SK-N-SH treated with all-trans-retinoic acid at 6 μM for 48 hours (cell line): ENCODE data around the gene MARCKS.

Source experiments
- ARNTL ChIP-seq: fragments of 450-650 bp; formaldehyde crosslinking; IDR thresholded peaks from 2 replicates; pipeline ENCODE4 v1.5.0; 2020; ENCODE audit warnings: low read depth, mild to moderate bottlenecking, moderate library complexity, borderline replicate concordance
- BACH2 ChIP-seq: fragments of 250-450 bp; sonication (Bioruptor Pico); IDR thresholded peaks from 2 replicates; pipeline ENCODE4 v1.9.0; 2021; ENCODE audit warnings: mild to moderate bottlenecking, borderline replicate concordance
- ESRRG ChIP-seq: fragments of 250-450 bp; sonication (Bioruptor Pico); IDR thresholded peaks from 2 replicates; pipeline ENCODE4 v1.6.1; 2021; ENCODE audit warnings: mild to moderate bottlenecking
- GLIS3 ChIP-seq: fragments of 250-450 bp; sonication (Bioruptor Pico); IDR thresholded peaks from 2 replicates; pipeline ENCODE4 v1.5.0; 2020; ENCODE audit warnings: mild to moderate bottlenecking, moderate library complexity
- OSR1 ChIP-seq: fragments of 250-450 bp; sonication (Bioruptor Pico); IDR thresholded peaks from 2 replicates; pipeline ENCODE4 v1.8.0; 2022; ENCODE audit warnings: moderate library complexity, mild to moderate bottlenecking, inconsistent platforms
- RARB ChIP-seq: fragments of 250-450 bp; sonication (Bioruptor Pico); IDR thresholded peaks from 2 replicates; pipeline ENCODE4 v1.8.0; 2021; ENCODE audit warnings: mild to moderate bottlenecking, moderate library complexity
- TOX ChIP-seq: fragments of 250-450 bp; sonication (Bioruptor Pico); IDR thresholded peaks from 2 replicates; pipeline ENCODE4 v1.8.0; 2021; ENCODE audit warnings: mild to moderate bottlenecking, moderate library complexity, borderline replicate concordance
- TF ChIP-seq, protein P1 (sequence below): fragments of 250-450 bp; sonication (Bioruptor Pico); IDR thresholded peaks from 2 replicates; pipeline ENCODE4 v1.8.0; 2020; ENCODE audit warnings: mild to moderate bottlenecking, moderate library complexity, borderline replicate concordance
- TF ChIP-seq, protein P2 (sequence below): fragments of 250-450 bp; sonication (Bioruptor Pico); IDR thresholded peaks from 2 replicates; pipeline ENCODE4 v1.5.1; 2020; ENCODE audit warnings: low read depth, mild to moderate bottlenecking, moderate library complexity
- TF ChIP-seq, protein P3 (sequence below): fragments of 250-450 bp; sonication (Bioruptor Pico); IDR thresholded peaks from 2 replicates; pipeline ENCODE4 v1.5.1; 2021; ENCODE audit warnings: mild to moderate bottlenecking, moderate library complexity
- TF ChIP-seq, protein P4 (sequence below): fragments of 250-450 bp; sonication (Bioruptor Pico); IDR thresholded peaks from 2 replicates; pipeline ENCODE4 v1.5.0; 2020; ENCODE audit warnings: mild to moderate bottlenecking, moderate library complexity

DNA sequence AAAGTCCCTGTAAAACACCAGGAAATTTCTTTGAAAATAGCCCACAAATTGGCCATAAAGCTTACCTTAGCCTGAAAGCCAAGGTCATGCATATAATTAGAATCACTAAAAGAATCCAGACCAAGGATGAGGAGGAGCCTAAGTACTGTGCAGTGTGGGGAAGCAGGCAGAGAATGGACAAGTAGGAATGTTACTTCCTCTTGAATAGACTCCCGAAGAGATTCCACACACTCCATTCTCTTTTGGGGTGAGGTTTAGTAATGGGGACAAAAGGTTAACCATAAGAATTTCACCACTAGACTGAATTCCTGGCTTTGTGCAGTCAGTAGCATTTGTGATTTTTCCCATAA lies 27.5 kb upstream of the MARCKS start:
- TF ChIP-seq ESRRG (CRISPR knock-in tag), result no peak
- TF ChIP-seq TOX (CRISPR knock-in tag), result no peak
- TF ChIP-seq, protein P1, sequence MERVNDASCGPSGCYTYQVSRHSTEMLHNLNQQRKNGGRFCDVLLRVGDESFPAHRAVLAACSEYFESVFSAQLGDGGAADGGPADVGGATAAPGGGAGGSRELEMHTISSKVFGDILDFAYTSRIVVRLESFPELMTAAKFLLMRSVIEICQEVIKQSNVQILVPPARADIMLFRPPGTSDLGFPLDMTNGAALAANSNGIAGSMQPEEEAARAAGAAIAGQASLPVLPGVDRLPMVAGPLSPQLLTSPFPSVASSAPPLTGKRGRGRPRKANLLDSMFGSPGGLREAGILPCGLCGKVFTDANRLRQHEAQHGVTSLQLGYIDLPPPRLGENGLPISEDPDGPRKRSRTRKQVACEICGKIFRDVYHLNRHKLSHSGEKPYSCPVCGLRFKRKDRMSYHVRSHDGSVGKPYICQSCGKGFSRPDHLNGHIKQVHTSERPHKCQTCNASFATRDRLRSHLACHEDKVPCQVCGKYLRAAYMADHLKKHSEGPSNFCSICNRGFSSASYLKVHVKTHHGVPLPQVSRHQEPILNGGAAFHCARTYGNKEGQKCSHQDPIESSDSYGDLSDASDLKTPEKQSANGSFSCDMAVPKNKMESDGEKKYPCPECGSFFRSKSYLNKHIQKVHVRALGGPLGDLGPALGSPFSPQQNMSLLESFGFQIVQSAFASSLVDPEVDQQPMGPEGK (CRISPR knock-in tag), result no peak
- TF ChIP-seq, protein P2, sequence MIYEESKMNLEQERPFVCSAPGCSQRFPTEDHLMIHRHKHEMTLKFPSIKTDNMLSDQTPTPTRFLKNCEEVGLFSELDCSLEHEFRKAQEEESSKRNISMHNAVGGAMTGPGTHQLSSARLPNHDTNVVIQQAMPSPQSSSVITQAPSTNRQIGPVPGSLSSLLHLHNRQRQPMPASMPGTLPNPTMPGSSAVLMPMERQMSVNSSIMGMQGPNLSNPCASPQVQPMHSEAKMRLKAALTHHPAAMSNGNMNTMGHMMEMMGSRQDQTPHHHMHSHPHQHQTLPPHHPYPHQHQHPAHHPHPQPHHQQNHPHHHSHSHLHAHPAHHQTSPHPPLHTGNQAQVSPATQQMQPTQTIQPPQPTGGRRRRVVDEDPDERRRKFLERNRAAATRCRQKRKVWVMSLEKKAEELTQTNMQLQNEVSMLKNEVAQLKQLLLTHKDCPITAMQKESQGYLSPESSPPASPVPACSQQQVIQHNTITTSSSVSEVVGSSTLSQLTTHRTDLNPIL, result no peak
- TF ChIP-seq, protein P3, sequence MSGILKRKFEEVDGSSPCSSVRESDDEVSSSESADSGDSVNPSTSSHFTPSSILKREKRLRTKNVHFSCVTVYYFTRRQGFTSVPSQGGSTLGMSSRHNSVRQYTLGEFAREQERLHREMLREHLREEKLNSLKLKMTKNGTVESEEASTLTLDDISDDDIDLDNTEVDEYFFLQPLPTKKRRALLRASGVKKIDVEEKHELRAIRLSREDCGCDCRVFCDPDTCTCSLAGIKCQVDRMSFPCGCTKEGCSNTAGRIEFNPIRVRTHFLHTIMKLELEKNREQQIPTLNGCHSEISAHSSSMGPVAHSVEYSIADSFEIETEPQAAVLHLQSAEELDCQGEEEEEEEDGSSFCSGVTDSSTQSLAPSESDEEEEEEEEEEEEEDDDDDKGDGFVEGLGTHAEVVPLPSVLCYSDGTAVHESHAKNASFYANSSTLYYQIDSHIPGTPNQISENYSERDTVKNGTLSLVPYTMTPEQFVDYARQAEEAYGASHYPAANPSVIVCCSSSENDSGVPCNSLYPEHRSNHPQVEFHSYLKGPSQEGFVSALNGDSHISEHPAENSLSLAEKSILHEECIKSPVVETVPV, result no peak
- no peak for TF ChIP-seq BACH2 (CRISPR knock-in tag)
- no peak for TF ChIP-seq GLIS3 (CRISPR knock-in tag)
- TF ChIP-seq OSR1, result no peak
- no peak for TF ChIP-seq ARNTL
- no peak for TF ChIP-seq RARB (CRISPR knock-in tag)
- TF ChIP-seq, protein P4, sequence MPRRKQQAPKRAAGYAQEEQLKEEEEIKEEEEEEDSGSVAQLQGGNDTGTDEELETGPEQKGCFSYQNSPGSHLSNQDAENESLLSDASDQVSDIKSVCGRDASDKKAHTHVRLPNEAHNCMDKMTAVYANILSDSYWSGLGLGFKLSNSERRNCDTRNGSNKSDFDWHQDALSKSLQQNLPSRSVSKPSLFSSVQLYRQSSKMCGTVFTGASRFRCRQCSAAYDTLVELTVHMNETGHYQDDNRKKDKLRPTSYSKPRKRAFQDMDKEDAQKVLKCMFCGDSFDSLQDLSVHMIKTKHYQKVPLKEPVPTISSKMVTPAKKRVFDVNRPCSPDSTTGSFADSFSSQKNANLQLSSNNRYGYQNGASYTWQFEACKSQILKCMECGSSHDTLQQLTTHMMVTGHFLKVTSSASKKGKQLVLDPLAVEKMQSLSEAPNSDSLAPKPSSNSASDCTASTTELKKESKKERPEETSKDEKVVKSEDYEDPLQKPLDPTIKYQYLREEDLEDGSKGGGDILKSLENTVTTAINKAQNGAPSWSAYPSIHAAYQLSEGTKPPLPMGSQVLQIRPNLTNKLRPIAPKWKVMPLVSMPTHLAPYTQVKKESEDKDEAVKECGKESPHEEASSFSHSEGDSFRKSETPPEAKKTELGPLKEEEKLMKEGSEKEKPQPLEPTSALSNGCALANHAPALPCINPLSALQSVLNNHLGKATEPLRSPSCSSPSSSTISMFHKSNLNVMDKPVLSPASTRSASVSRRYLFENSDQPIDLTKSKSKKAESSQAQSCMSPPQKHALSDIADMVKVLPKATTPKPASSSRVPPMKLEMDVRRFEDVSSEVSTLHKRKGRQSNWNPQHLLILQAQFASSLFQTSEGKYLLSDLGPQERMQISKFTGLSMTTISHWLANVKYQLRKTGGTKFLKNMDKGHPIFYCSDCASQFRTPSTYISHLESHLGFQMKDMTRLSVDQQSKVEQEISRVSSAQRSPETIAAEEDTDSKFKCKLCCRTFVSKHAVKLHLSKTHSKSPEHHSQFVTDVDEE (CRISPR knock-in tag), result no peak
